GM21360 (cell line): ENCODE results near the gene RALGDS.

Experiments used
- ATAC-seq: cut with Tn5 transposase; IDR thresholded peaks from one replicate; pipeline ENCODE4 v1.9.1; 2021; ENCODE audit warnings: mild to moderate bottlenecking, moderate library complexity; ENCODE audit not compliant: unreplicated experiment

Gene RALGDS

DNA sequence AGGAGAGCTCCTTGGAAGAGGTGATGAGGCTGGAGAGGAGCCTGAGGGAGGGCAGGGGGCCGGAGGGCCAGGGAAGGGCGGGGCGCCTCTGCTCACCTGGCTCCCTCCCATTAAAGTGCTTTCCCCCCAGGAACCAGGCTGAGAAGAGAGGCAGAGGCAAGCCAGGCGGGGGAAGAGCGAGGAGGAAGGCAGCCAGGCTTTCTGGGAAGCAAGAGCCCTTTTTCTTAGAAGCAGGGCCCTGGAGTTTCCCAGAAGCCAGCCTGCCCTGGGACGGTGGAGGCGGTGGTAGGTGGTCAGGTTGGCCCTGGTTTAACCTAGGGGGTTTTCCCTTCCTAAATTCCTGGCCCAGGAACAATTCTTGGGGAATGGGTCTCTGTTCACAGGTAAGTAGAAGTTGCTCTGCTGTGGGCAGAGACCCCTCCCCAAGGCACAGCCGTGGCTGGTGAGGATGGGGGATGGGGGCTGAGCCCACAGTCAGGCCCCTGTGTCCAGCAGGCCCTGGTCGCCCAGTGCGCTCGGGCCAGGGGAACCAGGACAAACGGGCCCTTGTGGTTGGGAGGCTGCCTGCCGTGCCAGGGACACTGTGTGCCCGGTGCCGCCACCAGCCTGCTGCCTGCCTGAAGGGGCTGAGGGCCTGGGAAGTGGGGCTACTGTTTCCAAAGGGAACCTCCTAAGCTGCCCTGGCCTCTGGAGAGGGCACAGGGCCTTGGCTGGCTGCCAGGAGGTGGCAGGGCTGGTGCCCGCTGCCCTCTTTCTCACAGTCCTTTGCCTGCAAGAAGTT lies 16.6 kb upstream of the RALGDS start:
- no peak for ATAC-seq

DNA sequence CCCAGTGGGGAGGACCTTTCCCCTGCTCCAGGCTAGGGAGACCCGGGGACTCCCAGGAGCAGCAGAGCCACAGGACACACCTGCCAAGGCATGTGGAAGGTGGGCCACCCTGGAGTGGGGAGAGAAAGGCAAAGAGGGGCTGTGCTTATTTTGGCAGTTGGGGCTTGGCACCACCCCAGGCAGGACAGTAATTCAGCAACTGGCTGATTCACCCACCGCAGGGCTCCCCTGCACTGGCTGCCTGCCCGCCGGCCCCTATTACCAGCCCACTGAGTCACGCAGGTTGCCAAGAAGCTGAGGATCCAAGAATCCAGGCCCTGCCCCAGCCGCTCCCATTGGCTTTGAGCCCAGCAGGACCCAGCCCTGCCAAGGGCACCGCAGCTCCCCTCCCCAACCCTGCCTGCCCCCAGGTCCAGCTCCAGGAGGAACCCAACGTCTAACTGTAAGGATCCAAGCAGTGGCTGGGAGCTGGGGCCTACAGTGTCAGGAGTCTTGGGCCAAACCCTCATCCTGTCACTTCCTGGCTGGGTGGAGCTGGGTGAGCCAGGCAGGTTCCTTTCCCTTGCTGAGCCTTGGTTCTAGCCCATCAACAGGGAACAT lies 14.2 kb upstream of the RALGDS start:
- no peak for ATAC-seq

DNA sequence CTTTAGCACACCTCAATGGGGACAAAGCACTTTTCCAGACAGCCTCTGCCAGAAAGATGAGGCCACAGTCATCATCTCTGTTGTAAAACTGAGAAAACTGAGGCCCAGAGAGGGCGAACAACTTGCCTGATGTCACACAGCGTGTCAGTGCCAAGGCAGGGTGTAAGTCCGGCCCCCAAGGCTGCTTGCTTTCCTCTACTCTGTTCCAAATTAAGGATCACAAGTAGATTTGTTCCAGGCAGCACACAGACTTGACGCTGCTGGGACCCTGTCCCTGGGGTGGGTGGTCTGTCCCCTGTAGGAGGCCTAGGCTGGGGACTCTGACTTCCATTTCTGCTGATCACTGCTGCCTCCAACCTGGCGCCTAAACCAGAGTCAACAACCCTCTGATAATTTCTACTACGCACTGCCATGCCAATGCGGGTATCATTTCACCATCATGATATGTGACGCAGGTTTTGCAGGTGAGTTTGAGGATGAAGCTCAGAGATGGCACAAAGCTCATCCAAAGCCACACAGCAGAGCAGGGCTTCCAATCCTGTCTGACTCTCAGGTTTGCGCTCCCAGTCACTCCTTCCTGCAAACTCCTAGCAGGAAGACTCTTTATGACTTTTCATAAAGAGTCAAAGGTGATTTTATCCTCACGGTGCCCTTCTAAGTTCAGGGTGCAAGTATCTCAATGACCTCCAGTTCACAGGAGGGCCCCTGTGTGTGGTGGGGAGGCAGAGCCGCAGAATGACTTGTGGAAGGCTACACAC lies 13.5 kb upstream of the RALGDS start:
- no peak for ATAC-seq

DNA sequence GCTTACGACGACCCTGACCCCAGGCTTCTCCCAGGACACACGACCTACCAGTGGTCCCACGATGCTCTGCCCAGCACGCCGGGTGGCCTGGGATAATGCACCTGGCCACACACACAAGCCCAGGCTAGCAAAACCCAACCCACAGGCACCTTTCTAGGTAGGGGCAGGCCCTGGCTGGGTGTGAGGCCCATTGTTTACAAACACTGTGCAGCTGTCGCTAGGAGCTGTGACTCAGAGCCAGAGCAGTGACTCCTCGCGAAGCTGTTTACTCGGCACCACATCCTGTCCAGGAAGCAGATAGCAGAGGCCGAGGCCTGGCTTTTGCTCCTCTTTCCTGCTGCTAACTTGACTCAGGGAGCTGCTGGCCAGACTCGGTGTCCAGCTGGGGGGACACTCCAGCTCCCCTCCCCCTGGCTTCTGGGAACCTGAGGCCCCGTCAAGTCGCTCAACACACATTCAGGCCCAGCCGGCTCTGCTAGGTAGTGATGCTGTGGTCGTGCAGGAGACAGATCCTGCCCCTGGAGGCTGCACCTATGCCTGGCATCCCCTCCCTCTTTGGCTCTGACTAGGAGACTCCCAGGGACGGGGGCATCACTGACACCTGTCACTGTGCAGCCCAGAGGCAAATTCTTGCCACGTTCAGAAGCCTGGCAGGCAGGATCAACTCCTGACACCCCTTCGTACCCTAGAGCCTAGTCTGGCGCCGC lies 12.8 kb upstream of the RALGDS start:
- ATAC-seq = peak; percentile 65

DNA sequence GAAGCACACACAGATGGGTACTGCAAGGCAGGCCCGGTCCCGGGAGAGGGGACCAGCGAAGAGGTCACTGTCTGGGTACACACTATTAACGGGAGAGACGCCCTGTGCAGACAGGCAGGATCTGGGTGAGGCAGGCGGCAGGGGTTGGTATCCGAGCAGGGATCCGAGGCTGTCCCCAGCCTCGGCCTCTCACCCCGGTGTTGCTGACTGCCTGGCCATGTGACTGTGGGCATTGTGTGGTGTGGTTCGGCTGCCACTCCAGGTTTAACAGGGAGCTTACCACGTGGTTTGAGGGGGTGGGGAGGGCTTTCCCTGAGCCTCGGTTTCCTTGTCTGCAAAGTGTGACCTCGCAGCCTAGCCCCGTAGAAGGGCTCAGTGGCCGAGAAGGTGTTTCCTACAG lies 11.1 kb upstream of the RALGDS start:
- no peak for ATAC-seq

DNA sequence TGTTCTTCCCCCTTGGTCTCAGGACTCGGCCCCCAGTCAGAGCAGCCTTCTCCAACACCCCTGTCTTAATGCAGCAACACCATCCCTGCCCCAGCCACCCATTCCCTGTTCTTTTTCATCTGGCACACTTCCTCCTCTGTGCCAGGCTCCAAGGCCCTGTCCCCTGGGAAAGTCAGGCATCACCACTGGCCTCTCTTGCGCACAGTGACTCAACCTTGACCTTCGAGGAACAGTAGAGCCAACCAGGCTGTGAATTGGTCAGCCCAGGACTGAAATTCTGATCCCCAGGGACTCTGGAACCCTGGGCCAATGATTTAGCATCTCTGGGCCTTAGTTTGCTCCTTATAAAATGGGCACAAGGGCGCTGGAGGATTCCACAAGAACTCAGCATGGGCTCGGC lies 10.5 kb upstream of the RALGDS start:
- ATAC-seq = no peak

DNA sequence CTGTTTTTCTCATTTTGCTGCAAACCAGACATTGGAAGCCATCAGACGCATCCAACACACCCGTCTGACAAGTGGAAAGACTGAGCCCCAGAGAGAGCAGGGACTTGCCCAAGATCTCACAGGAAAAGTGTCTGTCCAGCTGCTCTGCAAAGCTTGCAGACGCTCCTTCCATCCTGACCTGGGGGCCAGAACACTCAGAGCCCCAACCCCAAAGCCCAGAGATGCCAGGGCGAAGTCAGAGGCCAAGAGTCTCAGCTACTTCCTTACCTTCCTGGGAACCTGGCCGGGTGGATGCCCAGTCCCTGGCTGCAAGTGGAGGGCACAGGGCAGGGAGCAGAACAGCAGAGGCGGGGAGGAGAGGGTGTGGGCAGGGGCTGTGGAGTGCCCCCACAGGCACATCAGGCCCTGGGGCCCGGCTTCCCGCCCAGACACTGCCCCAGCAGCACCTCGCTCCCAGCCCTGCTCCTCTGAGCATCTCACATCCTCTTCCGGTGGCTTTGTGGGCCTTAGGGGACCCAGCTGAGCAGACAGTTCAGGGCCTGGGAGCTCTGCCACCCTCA lies 9.7 kb upstream of the RALGDS start:
- no peak for ATAC-seq

DNA sequence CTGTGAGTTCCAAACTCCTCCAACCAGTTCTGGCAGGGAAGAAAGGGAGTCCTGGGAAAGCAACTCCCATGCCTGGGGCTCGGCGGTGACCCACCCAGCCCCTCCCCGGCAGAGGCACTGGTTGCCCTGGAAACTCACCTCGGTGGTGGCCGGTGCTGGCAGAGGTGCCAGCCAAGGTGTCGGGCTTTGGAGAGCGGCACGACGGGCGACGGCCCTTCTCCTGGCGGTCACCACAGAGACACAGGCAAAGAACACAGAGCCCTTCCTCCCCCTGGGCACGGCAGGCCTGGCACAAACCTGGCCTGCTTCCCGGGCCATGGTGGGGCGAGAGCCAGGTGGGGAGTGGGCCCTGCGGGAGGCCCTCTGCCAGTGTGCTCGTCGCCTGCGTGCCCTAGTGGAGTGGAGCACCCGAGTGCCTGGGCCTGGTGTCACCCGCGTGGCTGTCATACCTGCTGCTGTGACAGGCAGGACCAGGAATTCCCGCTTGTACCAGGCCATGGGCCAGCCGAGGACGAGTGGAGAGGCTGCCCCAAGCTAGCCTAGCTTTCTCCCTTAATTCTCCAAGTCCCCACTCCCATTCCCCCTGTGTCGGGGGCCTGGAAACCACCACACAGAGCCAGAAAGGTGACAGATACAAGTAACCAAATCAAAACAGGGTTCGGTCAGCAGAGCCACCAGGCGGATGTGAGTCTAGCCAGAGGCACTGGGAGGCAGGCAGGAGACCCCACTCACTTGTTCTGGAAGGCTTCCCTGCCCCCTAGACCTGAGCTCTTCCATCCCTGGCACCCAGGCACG lies 8.2 kb upstream of the RALGDS start:
- no peak for ATAC-seq

DNA sequence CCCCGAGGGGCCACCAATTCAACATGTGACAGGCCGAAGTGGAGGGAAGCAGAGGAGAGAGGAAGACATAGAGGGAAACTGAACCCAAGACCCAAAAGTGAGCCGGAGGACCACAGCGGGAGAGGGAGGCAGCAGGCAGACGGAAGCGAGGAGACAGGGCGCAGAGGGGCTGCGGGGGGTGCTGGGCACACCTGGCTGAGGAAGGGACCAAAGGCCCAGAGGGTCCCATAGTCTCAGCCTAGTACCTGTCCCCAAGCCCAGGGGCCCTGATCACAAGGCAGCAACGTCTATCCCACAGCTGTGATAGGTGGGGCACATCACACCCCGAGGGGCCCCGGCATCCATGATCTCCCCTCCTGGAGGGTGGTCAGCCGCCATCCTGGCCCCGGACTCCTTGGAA lies 7.1 kb upstream of the RALGDS start:
- ATAC-seq = no peak

DNA sequence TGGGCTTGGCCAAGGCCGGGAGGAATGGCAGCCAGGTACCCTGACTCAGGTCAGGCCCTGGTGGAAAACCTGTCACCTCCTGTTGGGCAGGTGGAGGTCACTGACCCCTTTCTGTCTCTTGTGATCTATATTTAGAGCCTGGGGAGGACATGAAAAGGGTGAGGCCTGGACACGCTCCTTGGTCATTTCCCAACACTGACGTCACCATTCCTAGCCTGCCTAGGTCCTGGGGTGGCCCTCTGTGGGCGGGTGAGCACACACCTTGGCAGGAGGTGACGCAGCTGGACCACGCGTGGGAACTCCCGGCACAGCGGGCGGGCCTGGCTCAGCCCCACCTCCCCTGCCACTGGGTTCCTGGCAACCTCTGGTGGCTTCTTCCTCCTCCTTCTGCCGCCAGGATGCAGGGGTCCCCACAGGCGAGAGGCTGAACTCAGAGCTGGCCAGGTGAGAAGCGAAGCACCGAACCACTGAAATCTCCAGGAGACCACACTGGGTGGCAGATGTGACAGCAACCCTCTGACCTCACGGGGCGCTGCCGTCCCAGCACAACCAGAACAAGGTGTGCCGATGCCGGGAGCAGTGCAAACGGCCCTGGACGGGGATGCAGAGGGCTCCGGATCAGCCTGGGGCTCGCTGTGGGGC lies 6.4 kb upstream of the RALGDS start:
- ATAC-seq = no peak

DNA sequence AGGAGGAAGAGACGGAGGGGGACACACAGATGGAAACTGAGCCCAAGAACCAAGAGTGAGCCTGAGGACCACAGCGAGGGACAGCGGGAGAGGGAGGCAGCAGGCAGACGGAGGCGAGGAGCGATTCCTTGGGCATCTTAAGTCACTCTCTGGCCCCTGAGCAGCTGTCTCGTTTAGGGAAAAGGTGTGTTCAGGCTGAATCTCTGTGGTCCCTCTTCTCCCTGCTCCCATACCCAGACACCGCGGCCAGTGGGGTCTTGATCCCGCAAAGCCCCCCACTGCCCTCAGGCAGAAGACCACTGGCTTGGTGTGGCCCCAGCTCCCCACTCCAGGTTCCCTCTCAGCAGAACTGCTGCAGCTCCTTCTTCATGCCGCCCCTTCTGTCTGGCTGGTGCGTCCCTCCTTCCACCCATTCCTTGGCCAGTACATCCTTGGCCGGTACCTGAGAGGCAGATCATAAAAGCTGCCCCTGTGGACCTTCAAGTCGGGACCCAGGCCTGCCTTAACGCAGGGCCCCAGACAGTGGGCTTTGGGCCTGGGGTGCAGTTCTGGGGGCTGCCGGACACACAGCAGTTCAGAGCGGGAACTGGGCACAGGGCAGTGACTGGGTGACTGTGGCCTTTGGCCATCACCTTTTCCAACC lies 5.8 kb upstream of the RALGDS start:
- ATAC-seq = no peak

DNA sequence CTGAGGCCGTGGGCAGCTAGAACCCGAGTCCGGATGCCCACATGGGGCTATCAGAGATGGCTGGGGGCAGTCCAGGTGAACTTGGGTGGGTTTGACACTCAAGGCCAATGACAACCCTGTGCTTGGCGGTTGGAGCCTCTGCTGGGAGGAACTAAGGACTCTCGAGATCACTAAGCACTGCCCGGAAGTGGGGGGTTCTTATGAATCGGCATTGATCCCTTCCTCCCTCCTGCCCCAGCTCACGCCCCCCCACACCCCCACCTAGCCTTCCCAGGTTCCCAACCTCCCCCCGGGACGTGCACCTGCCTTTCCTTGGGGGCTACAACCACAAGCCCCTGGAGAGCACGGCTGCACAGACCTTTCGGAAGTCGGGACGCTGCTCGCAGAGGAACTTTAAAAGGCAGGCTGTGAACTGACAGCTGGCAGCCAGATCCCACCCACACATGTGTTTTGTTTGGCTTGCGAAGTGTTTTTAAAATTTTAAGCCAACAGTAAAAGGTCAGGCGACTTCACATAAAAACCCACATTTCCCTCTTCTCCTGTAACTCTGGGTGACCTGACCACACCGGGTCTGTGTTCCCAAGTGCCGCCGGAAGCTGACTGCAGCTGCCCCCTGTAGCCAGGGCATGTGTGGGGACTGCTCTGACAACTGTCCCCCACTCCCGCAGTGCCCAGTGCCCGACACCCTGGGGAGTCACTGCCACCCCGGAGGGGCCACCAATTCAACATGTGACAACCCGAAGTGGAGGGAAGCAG lies 5.1 kb upstream of the RALGDS start:
- ATAC-seq = no peak

DNA sequence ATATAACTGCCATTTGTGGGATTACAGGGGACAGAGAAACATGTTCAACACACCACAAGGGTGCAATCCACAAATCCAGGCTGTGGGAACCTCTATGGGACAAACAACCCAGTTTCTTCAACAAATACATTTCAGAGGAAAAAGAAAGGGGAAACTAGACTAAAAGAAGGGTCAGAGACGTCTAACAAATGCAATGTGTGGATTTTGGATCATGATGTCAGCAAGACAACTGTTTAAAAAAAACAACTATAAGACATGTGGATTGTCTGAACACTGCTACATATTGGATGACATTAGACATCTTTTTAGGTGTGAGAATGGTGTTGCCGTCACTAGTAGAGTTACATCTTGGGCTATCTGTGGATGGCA lies 3.9 kb upstream of the RALGDS start:
- ATAC-seq = no peak

DNA sequence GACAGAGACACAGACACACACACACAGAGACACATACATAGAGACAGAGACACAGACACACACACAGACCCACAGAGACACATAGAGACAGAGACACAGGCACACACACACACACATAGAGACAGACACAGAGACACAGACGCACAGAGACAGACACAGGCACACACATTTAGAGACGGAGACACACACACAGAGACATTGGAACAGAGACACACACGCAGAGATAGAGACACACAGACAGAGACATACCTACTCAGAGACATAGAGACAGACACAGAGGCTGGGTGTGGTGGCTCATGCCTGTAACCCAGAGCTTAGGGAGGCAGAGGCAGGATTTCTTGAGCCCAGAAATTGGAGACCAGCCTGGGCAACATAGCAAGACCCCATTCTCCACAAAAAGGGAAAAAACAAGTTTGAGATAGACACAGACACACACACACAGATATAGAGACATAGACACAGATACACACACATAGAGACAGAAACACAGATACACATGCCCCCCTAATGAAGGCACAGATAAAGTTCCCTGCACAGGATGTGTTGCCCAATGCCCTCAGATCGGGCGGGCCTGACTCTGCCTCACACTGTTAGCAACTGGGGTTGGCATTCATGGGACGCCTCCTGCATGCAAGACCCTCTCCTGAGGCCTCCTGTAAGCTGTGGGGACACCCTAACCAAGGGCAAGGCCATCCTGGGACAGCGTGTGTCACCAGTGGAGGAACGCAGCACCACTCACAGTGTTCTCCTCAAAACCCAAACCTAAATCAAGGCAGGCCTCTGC lies 3.3 kb upstream of the RALGDS start:
- ATAC-seq = no peak

DNA sequence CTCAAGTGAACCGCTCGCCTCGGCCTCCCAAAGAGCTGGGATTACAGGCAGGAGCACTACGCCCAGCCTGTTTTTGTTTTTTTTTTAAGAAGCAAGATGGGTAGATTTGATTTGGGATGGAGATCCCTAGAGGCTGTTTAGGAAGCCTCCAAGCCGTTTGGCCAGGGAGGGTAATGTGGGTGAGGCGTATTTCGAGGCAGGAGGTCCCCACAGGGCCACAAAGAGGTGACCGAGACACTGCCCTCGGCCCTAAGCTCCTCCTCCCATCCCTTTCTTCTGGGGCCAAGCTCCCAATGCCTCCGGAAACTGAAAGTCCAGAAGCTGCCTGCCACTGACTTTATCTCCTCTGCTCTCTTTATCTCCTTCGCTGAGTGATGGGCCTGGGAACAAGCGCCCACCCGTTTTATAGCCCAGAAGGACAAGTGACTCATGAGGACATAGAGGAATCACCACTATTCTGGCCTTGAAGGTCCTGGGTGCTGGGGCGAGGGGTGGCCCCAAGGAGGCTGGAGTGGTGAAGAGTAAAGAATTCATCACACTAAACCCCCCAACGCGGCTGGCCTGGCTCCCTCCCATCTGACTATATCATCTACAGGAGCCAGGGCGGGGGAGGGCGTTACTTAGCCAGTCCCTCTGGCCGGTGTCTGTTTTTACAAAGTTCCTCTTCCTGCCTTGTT lies 2.0 kb upstream of the RALGDS start:
- ATAC-seq = no peak

DNA sequence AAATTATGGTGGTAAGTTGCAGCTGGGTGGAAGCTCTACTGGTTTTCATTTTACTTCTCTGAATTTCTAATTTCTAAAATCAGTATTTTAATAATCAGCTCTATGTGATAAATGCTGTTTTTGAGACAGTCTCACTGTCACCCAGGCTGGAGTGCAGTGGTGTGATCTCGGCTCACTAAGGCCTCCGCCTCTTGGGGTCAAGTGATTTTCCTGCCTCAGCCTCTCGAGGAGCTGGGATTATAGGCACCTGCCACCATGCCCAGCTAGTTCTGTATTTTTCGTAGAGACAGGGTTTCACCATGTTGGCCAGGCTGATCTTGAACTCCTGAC lies 1.5 kb upstream of the RALGDS start:
- no peak for ATAC-seq

DNA sequence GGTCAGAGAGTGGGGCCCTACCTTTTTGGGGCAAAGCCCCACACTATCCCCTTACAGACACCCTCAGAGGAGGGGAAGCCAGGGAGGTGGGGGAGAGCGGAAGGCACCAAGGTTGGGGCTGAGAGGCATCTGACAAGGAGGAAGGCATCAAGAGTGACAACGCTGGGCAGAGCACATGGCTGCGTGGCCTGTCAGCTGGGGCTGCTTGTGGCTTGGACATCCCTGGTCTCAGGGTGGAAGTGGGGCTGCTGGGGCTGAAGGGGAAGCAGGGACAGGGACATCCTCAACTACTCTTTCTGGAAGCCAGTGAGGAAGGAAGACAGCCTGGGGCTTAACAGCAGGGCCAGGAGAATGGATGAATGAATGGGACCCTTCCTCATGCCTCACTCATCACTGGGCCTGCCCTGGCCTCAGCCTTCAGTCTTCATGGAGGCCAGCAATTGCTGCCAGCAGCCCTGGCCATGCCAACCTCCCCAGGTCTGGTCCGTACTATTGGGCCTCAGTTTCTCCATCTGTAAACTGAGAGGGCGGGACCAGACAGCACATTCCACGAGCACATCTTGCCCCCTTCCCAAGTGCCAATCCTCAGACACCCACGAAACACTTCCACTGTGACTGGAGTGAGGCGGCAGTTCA lies 993 bp upstream of the RALGDS start:
- no peak for ATAC-seq
